Spleen (tissue), 11 donors: Measurements from ENCODE around the gene WDR18. TPM values are rescaled to one million over a fixed set of nuclear protein-coding genes. Genes with fewer than 3 reads are reported as not detected.

Experiments used
- DNase-seq: peaks from one replicate; pipeline ENCODE4 v3.0.0-alpha.2; 2020
- H3K27ac ChIP-seq, 8 donors: fragments of 200-600 bp; sonication (generic) in 7 of 8; 1 replicate in 4 of 8; 2 replicates in 4 of 8; pipeline versions ENCODE4 v1.5.0 to v1.8.0; 2016 to 2021; ENCODE audit warnings: inconsistent platforms in 4 of 8, mild to moderate bottlenecking in 4 of 8, moderate library complexity in 1 of 8
- H3K27me3 ChIP-seq, 7 donors: fragments of 200-600 bp; sonication (generic) in 6 of 7; replicated peaks in 1 of 7; 1 replicate in 4 of 7; 2 replicates in 3 of 7; pipeline versions ENCODE4 v1.5.0 to v1.8.0; 2016 to 2021; ENCODE audit warnings: inconsistent platforms in 3 of 7, mild to moderate bottlenecking in 1 of 7
- H3K36me3 ChIP-seq, 6 donors: fragments of 200-600 bp; sonication (generic) in 5 of 6; 1 replicate in 4 of 6; 2 replicates in 2 of 6; pipeline versions ENCODE4 v1.5.0 to v1.8.0; 2016 to 2021; ENCODE audit warnings: inconsistent platforms in 2 of 6
- H3K4me1 ChIP-seq, 6 donors: fragments of 200-600 bp; sonication (generic) in 5 of 6; 1 replicate in 3 of 6; 2 replicates in 3 of 6; pipeline versions ENCODE4 v1.5.0 to v1.8.0; 2016 to 2021; ENCODE audit warnings: inconsistent platforms in 3 of 6
- H3K4me3 ChIP-seq, 8 donors: fragments of 200-600 bp; sonication (generic) in 7 of 8; 1 replicate in 4 of 8; 2 replicates in 4 of 8; pipeline versions ENCODE4 v1.5.0 to v1.8.0; 2016 to 2021; ENCODE audit warnings: inconsistent platforms in 4 of 8, mild to moderate bottlenecking in 4 of 8, moderate library complexity in 2 of 8
- H3K9me3 ChIP-seq, 8 donors: fragments of 200-600 bp; sonication (generic) in 7 of 8; 1 replicate in 4 of 8; 2 replicates in 4 of 8; pipeline versions ENCODE4 v1.5.0 to v1.8.0; 2016 to 2021; ENCODE audit warnings: inconsistent platforms in 4 of 8
- POLR2A ChIP-seq, 3 donors: fragments of 450-650 bp; IDR thresholded peaks; one replicate each; pipeline ENCODE4 v1.5.1; 2017; ENCODE audit warnings: antibody characterized with exemption in 3 of 3, mild to moderate bottlenecking in 1 of 3
- POLR2AphosphoS5 ChIP-seq, 3 donors: sonication (generic); formaldehyde crosslinking; IDR thresholded peaks; one replicate each; pipeline ENCODE4 v1.5.1; 2017; ENCODE audit warnings: antibody characterized with exemption in 3 of 3
- WGBS, 5 donors: extraction: QIAGEN DNeasy Blood & Tissue Kit in 3 of 5; methylation state at CpG; one replicate each; pipeline versions ENCODE4 v1.1.5 to v1.1.7; 2013 to 2018; 5-methylcytosine and 5-hydroxymethylcytosine counted together
- intact Hi-C: fragments of 100-400 bp; cut with DNase I; formaldehyde crosslinking; loops from one replicate; pipeline ENCODE4 v1.15.0; 2023; ENCODE audit warnings: low total_unique reads
- polyA plus RNA-seq, 3 donors: library from polyadenylated mRNA; stranded (reverse); fragments of 200-250 nt; gene quantifications; one replicate each; pipeline ENCODE4 v1.2.1, GENCODE V29; 2013
- total RNA-seq, 7 donors: library from RNA; depleted of rRNA in 3 of 7; stranded (reverse); fragments of >200 nt in 3 of 7; fragmentation: NEBNext Ultra II Directional in 4 of 7; extraction: Animal tissue kit (Norgen Biotek cat#: 25700) in 4 of 7; gene quantifications; one replicate each; pipeline versions ENCODE4 v1.1.0 to v1.2.1, GENCODE V29; 2016 to 2021
- TF ChIP-seq, protein P1 (sequence below), 11 experiments: fragments of 200-600 bp in 7 of 11; fragments of 450-650 bp in 4 of 11; sonication (generic) in 4 of 11; IDR thresholded peaks in 8 of 11; conservative IDR thresholded peaks in 3 of 11; 1 replicate in 7 of 11; 2 replicates in 4 of 11; pipeline versions ENCODE4 v1.4.0 to v1.8.0; 2016 to 2021; ENCODE audit warnings: antibody characterized with exemption in 11 of 11, inconsistent platforms in 4 of 11, mild to moderate bottlenecking in 1 of 11
- donor health status: healthy with polysubstance abuse.
- donor health status: DM: no; HTN: no; CAD: no; lungs with moderate emphysema.
- donor health status: DM: no; HTN: no; CAD: no.
- donor health status: Bipolar disorder and iron deficiency.
- donor health status: healthy.
- donor health status: DM: no; HTN: no; CAD: no.
- donor health status: DM: yes; HTN: yes; CAD: no.

Gene WDR18
- total and polyA plus RNA-seq, 10 donors: 17.8 to 96.0 (median 37.5) TPM

DNA sequence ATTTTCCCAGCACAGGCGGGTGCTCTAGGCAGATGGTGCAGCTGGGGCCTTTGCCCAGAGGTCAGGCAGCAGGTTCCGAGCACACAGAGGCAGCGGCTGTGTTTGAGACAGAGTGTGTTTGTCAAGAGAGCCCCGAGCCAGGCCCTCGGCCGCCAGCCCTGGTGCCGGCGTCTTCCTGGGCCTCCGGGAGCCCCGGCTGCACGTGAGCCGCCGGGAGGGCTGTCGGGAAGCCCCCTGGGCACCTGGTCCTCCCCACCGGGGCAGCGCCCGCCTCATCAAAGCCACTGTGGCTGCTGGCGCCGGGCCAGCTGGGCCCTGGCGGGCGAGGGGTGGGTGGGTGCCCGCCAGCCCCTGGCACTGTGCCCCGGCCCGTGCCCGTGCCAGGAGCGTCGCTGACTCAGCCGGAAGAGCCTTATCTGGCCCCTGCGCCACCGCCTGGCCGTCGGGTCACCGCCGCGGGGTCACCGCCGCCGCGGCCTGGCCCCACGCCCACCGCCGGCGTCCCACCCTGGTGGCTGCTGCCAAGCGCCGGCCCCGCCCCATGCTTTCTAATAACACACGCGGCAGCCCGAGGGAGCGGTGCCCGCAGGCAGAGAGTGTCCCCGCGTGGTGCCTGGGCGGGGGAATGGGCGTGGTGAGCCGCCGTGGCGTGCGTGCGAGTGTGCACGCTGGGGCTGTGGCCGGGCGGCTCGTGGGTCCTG is 43.4 kb upstream of the WDR18 start:
- peak; percentile 76 to 84 (median 82) for TF ChIP-seq POLR2AphosphoS5 (IDR thresholded peaks at IDR 0.05)
- no peak for TF ChIP-seq POLR2A (IDR thresholded peaks at IDR 0.05)
- TF ChIP-seq, protein P1, sequence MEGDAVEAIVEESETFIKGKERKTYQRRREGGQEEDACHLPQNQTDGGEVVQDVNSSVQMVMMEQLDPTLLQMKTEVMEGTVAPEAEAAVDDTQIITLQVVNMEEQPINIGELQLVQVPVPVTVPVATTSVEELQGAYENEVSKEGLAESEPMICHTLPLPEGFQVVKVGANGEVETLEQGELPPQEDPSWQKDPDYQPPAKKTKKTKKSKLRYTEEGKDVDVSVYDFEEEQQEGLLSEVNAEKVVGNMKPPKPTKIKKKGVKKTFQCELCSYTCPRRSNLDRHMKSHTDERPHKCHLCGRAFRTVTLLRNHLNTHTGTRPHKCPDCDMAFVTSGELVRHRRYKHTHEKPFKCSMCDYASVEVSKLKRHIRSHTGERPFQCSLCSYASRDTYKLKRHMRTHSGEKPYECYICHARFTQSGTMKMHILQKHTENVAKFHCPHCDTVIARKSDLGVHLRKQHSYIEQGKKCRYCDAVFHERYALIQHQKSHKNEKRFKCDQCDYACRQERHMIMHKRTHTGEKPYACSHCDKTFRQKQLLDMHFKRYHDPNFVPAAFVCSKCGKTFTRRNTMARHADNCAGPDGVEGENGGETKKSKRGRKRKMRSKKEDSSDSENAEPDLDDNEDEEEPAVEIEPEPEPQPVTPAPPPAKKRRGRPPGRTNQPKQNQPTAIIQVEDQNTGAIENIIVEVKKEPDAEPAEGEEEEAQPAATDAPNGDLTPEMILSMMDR (IDR thresholded peaks at IDR 0.05 in 8 of 11, conservative IDR thresholded peaks at IDR 0.05 in 3 of 11): peak in 1 of 11 experiments; percentile 14
- H3K4me3 ChIP-seq: peak overlapping the region; percentile 22 to 71 (median 38)
- H3K27me3 ChIP-seq: no peaks in the 10 kb centered on the region
- H3K9me3 ChIP-seq: peaks cover 0 to 5% (median 0%) of the 10 kb centered on the region in 8 donors
- peaks cover 0 to 65% (median 0%) of the 10 kb centered on the region in 6 donors for H3K36me3 ChIP-seq
- peak; percentile 91 for DNase-seq
- WGBS, 5 donors: 6 to 9% (median 7%) methylated on average over 6 to 64 of the region's 64 CpGs
- peaks cover 11 to 88% (median 40%) of the 10 kb centered on the region in 6 donors for H3K4me1 ChIP-seq
- peak overlapping the region; percentile 16 to 86 (median 77) for H3K27ac ChIP-seq
- intact Hi-C loops: no loop called here

DNA sequence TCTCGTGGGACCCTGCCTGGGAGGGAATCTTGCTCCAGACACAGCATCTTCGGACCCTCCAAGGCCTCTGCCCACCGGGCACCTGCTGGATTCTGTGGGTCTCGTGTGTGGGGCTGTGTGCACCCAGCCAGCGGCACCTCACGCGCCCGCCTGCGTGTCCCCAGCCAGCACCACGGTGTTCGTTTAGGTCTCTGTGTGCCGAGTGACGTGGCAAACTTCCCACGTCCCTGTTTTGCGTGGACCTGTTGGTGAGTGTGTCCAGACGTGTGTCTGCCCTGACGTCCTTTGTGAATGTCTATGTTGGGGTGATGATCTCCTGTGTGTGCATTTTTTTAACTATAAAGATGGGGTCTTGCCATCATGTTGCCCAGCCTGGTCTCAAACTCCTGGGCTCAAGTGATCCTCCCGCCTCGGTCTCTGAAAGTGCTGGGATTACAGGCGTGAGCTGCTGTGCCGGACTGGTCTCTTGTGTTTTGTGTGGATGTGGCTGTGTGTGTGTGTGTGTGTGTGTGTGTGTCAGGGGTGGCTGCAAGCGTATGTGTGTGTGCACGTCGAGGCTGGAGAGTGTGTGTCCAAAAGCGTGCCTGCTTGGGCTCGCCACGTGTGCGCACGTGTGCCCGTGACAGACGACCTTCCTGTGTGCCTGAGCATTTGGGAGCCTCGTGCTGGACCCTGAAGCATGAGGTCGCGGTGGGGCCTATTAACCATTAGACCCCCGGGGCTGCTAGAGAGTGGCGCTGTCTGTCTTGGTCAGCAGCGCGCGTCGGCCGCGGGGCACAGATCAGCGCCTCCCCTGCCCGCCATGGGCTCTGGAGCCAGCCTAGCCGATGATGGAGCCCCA is 42.6 kb upstream of the WDR18 start:
- peaks cover 11 to 85% (median 41%) of the 10 kb centered on the region in 6 donors for H3K4me1 ChIP-seq
- no peak for DNase-seq
- 68 to 83% (median 74%) methylated on average over 16 to 45 of the region's 45 CpGs for WGBS, 5 donors
- peak overlapping the region in 7 of 8 donors; percentile 16 to 86 (median 78) for H3K27ac ChIP-seq
- no peaks in the 10 kb centered on the region for H3K27me3 ChIP-seq
- peak overlapping the region; percentile 22 to 71 (median 38) for H3K4me3 ChIP-seq
- TF ChIP-seq, protein P1 (IDR thresholded peaks at IDR 0.05 in 8 of 11, conservative IDR thresholded peaks at IDR 0.05 in 3 of 11): no peak
- no peak for TF ChIP-seq POLR2A (IDR thresholded peaks at IDR 0.05)
- no peak for TF ChIP-seq POLR2AphosphoS5 (IDR thresholded peaks at IDR 0.05)
- H3K36me3 ChIP-seq: peaks cover 0 to 59% (median 0%) of the 10 kb centered on the region in 6 donors
- H3K9me3 ChIP-seq: peaks cover 0 to 5% (median 0%) of the 10 kb centered on the region in 8 donors
- intact Hi-C loops: no loop called here

DNA sequence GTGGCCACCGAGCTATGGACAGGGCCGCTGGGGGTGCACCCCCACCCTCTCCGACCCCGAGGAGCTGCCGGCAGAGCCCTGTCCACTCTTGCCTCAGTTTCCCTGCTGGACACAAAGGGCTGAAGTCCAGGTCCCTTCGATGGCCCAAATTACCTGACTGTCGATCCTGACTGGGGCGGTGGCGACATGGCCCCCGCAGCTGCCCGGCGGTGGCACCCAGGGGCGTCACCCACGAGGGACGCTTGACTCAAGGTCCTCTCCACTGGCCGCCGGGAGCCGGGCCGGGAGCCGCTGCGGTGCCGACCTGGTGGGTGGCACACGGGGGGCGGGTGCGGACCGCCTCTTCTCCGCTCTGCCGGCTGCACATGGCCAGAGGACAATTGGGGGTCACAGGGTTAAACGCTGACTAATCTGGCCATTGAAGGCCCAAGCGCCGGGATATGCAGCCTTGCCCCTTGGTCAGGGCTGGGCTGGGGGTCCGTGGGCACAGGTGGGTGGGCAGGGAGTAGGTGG is 42.0 kb upstream of the WDR18 start:
- WGBS, 5 donors: 69 to 91% (median 90%) methylated on average over 8 to 32 of the region's 32 CpGs
- intact Hi-C loops: no loop called here

More for the DNA sequence above, 42.0 kb upstream of the WDR18 start:
- Histone ChIP-seq H3K27ac (no peak overlapping the region), H3K4me3 (no peak overlapping the region), H3K27me3 (no peaks in the 10 kb centered on the region), H3K4me1 (peaks cover 11 to 85% (median 44%) of the 10 kb centered on the region in 6 donors), H3K9me3 (peaks cover 0 to 5% (median 0%) of the 10 kb centered on the region in 8 donors), H3K36me3 (peaks cover 0 to 54% (median 0%) of the 10 kb centered on the region in 6 donors)
- no peak for DNase-seq
- TF ChIP-seq POLR2AphosphoS5 (IDR thresholded peaks at IDR 0.05): no peak
- TF ChIP-seq, protein P1 (IDR thresholded peaks at IDR 0.05 in 8 of 11, conservative IDR thresholded peaks at IDR 0.05 in 3 of 11): no peak
- TF ChIP-seq POLR2A (IDR thresholded peaks at IDR 0.05): no peak
